NCI-H2029 (cell line): ENCODE results near the gene CMKLR1.

Source experiments
- DNase-seq: peaks from one replicate; lab custom pipeline; 2025; lab: John Stamatoyannopoulos, UW

CMKLR1 gene

DNA sequence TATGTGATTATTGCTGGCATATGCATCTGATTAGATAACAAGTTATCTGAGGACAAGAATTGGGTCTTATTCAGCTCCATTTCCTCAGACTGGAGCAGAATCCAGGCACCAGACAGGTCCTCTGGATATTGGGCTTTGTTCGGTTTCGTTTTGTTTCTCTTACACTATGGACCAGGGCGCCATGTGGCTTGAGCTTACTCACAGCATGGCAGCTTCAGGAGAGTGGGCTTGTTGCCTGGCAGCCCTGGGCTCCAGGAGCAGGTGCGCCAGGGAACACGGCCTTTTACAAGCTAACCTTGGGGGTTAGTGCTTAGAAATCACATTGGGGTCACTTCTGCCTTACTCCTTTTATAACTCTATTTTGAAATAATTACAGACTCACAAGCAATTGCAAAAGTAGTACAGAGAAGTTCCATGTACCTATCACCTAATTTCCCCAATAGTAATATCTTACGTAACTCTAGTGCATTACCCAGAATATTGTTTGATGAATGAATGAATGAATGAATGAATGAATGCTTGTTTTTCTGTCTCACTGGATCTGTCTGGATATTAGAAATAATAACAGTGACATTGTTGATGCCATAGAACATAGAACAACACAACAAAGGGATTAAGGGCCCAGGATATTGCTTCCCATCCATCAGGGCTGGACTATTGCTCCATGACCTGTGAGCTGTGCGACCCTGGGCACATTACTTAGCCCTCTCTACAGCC is 39.0 kb downstream of the CMKLR1 start:
- no peak for DNase-seq

DNA sequence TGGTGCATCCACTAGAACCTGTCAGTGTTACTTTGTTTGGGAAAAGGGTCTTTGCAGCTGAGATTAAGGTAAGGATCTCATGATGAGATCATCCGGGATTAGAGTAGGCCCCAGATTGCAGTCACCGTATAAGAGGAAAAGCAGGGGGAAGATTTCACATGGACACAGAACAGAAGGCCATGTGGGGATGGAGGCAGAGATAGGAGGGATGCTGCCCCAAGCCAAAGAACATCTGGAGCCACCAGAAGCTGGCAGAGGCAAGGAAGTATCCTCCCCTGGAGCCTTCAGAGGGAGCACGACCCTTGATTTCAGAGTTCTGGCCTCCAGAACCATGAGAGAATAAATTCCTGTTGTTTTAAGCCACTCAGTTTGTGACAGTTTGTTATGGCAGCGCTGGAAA is 39.6 kb downstream of the CMKLR1 start:
- no peak for DNase-seq

DNA sequence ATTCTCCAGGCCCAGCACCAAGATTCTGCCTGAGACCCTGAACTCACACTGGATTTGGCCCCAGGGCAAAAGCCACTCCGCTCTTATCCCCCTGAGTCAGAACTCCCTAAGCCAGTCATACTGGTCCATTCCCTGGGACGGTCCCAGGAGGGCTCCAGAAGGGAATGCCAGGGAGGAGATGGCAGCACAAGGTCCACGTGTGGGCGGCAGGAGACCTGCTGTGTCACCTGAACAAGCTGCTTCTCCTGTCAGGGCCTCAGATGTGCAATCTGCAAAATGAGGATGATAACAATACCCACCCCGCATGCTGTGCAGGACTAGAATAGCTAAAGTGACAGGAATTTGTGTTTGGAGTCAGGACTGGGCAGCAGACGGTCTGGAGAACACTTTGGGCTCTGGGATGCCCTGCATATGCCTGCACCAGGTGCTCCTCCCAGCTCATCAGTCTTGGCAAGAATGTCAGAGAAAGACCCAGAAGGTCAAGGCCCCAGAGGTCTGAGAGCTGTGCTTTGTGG is 40.3 kb downstream of the CMKLR1 start:
- DNase-seq, result no peak

DNA sequence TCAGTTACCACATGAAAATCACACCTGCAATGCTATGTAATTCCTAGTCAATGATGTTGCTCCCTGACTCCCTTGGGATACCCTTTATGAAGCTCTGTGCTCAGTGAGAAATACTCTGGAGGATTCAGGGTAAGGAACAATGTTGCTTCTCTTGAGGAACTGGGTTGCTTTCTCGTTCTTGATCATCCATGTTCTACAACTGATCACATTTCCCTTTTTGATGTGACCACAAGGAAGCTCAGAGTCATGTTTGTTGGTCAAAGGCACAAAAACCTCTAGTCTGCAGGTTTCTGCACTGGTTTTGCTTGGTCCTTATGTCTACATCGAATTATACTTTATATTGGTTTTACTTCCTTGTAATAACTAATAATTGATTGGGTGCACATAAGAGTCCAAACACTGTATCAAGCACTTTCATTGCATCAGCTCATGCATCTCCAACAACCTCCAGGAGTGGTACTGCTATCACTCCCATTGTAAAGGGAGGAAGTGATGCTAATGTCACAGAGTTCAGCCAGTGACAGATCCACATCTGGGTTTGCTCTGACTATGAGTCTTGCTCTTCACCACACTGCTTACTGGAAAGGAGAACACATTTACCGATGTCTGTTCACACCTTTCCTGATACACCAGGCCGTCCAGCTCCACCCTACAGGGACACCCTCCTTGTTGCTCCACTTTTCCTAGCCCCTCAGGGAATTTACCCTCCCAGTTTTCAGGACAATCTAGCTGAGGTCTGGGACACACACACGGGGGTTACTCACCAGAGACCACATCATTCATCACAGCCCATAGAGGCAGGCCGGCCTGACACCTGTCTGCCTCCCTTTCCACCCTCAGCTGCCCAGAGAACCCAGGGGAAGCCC is 41.0 kb downstream of the CMKLR1 start:
- no peak for DNase-seq

DNA sequence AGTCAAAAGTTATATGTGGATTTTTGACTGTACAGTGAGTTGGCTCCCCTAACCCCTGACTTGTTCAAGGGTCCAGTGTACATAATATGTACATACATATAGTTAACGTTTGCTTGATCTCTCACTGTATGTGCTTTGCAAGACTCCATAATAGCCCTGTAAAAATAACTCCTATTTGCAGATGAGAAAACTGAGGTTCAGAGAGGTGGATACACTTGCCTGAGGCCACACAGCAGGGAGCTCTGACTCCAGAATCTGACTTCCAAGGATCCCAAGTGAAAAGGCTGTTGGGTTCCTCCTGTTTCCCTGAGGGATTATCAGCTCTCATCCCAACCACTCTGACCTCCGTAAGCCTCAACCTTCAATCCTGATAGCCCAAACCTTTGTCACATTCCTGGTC is 41.7 kb downstream of the CMKLR1 start:
- no peak for DNase-seq

DNA sequence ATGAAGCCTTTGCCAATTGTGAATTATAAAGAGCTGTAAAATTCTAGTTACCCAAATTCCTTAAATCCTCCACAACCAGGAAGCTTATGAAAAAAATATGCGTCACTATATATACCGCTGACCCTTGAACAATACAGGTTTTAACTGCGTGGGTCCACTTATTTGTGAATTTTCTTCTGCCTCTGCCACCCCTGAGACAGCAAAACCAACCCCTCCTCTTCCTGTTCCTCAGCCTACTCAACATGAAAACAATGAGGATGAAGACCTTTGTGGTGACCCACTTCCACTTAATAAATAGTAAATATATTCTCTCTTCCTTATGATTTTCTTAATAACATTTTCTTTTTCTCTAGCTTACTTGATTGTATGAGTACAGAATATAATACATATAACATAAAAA is 42.2 kb downstream of the CMKLR1 start:
- DNase-seq, result no peak

DNA sequence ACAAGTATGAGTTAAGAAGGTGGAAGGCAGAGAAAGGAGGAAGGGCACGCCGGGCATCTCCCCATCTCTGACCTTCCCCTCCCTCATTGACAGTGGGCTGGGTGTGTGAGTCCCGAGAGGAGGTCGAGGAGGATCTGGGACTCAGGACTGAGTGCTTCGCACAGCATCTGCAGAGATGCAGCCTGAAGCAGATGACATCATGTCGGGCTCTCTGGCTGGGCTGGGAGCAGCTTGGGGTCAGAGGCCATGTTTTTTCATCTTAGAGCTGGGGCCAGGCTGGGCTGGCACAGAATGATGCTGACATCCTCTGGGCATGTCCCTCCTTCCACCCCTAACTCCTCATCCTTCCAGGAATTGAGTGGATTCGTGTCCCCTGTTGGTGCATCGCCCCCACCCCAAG is 43.5 kb downstream of the CMKLR1 start:
- DNase-seq, result no peak

DNA sequence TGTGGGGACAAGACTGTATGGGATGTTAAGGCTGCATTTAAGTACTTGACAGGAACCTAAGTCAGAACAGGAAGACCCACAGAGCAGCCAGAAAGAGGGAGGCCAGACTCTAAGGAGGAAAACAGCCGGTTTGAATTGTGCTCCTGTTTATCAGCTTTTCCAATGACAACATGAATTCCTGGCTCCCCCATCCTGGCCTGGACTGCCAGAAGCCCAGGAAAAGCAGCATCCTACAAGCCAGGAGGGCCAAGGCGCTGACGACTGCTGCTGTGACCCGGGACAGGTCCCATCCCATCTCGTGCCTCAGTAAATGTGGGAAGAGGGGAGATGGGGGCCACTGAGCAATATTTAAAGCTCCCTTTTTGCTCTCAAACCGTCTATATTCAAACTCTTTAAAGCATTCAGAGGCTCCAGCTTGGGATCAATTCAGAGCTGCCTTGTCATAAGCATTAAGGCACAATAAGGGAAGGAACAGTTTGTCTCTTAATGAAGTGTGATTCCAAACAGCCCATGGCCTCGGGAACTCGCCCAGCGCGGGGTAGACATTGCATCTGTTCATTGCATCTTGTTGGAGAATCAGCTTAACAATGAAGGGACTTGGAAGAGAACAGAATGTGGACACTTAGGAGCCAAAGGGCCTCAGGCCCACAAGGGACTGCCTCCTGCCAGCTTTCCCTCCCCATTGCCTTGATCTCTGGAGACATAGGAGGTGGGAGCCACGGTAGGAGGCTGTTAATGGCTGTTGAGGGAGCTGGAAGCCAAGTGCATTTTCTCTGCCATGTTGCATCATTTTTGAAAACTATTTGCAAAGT is 49.6 kb downstream of the CMKLR1 start:
- DNase-seq, result no peak

DNA sequence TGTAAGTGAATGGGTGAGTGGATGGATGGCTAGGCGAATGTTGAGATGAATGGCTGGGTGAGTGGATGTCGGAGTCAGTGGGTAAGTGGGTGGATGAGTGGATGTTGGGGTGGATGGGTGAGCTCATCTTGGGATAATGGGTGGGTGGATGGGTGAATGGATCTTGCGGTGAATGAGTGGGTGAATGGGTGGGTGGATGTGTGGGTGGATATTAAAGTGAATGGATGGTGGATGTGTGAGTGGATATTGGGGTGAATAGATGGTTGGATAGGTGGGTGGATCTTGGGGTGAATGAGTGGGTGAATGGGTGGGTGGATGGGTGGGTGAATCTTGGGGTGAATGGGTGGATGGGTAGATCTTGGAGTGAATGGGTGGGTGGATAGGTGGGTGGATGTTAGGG is 51.9 kb downstream of the CMKLR1 start:
- no peak for DNase-seq

DNA sequence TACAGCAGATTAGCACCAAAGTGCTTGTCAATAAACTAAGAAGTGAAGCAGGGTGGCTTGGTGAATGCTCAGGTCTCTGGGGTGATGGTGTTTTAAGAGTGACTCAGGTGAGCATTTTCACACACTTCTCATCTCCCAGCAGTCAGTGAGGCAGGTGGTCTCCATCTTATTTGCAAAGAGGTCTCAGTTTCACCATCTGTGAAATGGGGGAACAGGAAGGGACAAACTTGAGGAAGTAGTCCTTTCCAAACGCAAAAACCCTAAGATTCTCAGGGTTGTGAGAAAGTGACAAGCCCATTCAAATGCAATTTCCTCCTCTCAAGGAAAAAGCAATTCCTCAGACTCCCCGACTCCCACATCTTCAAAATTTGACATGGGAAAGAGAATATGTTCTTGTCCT is 54.1 kb downstream of the CMKLR1 start:
- no peak for DNase-seq

DNA sequence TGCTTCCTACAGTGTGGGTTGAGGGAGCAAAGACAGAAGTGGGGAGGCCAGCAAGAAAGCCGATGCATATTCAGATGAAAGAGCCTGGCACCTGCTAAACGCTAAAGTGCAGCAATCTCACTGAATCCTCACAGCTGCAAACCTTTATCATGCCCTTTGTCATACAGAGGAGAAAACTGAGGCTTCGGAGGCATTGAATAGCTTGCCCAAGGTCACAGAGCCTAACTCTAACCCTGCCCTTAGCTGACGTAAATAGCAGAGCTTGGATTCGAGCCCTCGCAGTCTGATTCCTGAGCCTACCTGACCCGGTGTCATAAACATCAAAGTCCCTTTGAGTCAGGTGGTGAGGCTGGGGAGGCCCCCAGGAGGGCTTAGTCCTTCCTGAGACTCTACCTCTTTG is 54.9 kb downstream of the CMKLR1 start:
- no peak for DNase-seq

DNA sequence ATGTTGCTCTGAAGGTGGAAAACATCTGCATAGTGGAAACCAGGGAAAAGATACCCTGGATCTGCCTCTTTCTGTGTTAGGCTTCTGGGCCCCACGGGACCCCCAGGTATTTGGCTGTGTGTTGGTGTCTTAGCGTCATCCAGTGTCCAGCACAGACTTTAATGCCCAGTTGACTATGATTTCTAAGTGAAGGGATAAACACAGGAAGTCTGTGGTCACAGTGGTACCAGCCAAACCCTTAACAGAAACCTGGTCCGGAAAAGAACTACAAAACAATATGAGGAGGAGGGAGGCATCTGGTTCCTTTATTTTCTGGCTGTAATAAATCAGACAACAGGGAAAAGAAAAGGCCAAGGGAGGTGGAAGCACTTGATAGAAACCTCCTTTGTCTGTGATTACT is 56.4 kb downstream of the CMKLR1 start:
- no peak for DNase-seq

DNA sequence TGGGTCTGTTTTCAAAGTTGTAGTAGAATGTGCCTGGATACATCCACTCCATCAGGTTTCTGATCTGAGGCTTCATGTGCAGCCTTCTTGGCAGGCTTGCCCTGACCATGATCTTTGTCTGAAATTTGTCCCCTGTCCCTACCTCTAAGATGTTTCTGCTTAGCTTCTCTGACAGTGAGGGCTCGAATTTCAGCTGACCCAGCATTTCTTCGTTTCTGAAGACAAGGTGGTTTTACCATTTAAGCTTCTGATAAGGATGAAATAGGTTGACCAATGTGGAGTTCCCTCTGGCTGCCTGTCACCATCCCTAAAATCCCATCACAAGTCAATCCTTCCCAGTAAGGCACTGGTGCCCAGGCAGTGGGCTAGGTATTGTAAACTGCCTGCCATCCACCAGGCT is 57.0 kb downstream of the CMKLR1 start:
- no peak for DNase-seq

DNA sequence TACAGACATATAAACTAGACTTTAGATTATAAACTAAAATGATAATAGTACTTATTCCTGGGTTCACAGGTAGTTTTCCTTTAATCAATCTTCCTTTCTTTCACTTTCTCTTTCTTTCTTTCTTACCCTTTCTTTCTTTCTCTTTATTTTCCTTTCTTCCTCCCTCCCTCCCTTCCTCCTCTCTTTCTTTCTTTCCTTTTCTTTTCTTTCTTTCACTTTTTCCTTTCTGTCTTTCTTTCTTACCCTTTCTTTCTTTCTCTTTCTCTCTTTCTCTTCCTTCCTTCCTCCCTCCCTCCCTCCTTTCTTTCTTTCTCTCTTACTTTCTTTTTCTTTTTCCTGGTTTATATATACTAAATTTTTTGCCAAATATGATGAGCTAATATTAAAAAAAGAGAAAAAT is 61.5 kb downstream of the CMKLR1 start:
- DNase-seq, result no peak

DNA sequence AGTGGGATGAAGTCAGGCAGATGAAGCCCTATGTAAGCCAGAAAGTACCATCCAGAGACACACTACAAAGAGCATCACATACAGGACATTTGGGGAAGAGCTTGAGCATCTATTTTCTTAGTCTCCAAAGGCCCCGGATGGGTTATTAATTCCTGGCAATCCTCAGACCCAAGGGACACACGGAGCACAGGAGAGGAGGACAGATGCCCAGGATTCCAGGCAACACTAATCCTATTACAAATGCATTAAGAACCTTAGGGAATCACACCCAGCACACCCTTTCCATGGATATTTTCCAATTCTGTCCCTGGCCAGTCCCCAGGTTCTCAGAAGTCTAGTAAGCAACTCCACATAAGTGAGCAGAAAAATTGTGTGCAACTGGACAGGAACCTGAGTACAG is 65.9 kb downstream of the CMKLR1 start:
- DNase-seq, result no peak

DNA sequence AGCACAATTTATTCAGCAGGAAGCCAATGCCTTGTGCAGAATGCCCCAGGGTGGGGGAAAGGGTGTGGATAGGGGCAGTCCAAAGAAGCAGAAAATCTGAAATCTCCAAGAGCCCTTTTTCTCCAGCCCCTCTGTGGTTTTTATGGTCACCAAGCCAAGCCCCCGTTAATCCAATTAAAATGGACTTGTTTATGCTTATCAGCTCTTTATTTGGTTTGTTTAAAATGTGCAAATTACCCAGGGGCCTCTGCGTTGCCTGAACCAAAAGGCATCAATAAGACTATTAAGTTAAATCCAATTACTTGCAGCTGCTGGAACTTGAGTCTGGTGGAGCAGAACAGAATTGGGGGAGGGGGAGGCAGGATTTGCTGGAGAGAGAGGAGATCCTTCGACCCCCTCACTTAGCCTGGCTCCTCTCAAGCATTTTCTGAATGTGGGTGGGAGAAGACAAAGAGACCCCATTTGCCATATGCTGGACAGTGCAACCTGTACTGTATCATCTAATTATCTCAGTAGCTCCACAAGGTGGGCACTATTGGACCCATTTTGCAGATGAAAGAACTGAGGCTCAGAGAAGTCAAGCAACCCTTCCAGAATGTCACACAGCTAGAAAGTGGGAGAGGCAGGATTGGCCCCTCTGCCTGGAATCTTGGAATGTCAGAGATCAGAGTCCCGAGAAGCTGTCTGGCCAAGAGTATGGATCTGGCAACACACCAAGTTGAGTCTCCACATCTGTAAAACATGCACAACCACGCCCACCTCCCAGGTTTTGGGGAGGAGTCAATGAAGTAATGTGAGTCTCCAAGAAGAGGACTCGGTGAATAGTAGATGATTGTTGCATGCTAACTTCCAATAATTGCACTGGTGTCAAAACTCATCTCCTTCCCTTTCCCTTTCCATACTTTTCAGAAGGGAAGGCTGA is 66.9 kb downstream of the CMKLR1 start:
- no peak for DNase-seq

DNA sequence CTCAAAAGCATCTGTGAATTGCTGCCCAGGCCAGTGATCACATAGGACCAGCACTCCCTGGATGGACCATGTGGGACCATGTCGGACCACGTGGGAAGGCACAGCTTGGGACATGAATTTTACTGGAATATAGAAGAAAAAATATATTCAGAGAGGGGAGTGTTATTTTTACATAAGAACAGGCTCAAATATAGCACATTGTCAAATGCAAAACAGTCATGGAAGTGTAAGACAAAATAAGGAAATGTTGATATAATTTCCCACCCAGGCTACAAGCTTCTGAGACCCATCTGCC is 68.3 kb downstream of the CMKLR1 start:
- no peak for DNase-seq

DNA sequence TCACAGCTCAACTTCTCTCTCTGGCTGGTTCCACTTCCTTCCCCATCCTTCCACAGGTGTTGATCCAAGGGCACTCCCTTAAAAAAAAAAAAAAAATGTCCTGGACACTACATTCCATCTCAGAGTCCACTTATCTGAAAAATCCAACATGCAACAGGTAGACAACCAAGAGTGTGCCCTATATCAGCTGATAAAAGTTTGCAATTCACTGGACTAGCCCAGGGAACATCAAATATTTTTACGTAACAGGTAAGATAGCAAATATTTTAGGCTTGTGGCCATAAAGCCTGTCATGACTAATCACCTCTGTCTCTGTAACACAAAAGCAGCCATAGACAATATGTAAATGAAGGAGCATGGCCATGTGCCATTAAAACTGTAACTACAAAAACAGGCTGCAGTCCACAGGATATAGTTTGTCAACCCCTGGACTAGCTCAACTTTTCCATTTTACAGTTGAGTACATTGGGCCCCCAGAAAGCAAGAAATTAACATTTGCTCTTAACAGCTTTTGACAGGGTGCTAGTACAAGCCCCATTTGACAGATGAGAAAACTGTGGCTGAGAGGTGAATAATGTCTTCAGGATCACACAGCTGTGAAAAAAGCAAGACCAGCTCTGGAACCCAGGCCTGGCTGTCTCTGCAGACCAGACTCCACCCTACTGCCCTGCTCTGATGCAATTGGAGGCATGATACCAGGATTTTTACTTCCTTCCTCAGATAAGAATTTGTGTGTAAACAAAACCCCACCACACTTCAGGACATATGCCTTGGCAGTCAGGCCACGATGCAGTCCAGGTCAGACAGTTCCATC is 68.9 kb downstream of the CMKLR1 start:
- DNase-seq, result no peak

DNA sequence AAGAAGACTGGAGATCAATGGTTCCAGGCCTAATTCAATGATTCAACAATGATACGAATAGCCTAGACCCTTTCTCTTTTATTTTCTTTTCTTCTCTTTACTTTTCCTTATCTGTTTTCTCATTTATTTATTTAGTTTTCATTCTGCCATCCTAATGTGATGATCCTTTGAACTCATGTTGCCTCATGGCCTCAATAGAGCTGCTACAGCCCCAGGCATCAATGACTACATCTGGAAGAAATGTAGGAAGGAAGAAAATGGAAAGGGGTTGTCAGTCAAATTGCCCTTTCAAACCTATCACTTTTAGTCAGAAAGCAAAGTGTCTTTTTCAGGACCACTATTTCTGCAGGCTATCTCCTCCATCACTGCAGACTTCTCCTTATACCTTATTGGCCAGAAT is 69.9 kb downstream of the CMKLR1 start:
- no peak for DNase-seq

DNA sequence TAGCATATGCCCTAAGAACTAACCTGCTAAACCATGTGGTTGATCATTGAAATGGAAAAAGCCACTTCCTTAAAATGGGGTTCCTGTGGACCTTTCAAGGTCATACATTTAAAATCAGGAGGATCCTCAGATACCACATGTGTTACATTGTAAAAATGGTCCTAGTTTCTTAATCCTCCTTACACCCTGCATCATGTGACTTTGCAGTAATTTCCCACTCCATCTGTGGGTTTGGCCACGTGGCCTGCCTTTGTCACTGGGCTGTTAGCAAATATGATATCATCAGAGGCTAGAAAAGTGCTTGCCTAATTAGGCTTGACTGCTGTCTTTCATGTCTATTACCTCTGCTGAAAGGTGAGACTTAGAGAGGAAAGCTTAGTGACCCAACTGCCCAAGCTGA is 70.7 kb downstream of the CMKLR1 start:
- no peak for DNase-seq

DNA sequence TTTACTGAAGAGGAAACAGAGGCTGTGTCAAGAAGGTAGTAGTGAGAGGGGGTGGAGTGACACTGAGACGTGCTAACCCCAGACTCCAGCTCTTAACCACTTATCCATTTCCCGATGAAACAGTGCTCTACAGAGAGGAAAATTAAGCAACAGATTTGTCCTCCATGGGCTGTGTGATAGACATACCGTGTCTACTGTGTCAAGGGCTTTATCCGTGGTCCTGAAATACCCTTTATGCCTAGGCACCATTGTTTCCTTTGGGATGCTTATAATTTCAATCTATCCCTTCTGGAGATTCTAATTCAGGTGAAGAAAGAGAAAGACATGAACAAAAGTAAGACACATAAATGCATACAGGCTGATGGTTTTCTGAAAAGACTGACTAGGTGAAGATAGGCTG is 71.7 kb downstream of the CMKLR1 start:
- DNase-seq, result no peak
